SU-DHL-6 (cell line): ENCODE measurements around the gene BTN2A1.

Experiments used
- H2AFZ ChIP-seq: fragments of 200-600 bp; sonication (generic); 2 replicates; pipeline ENCODE4 v1.6.1; 2014; ENCODE audit warnings: low read depth, mild to moderate bottlenecking, moderate library complexity, mixed read lengths, antibody characterized with exemption, low read length; ENCODE audit not compliant: severe bottlenecking
- H3F3A ChIP-seq: fragments of 200-600 bp; shearing (Covaris generic); 2 replicates; pipeline ENCODE4 v1.6.0; 2016; ENCODE audit warnings: antibody characterized with exemption, mild to moderate bottlenecking; ENCODE audit not compliant: insufficient read depth
- H3K27ac ChIP-seq: fragments of 200-600 bp; sonication (generic); 2 replicates; pipeline ENCODE4 v1.5.1; 2016; ENCODE audit warnings: low read depth, mild to moderate bottlenecking, low read length, moderate library complexity, mixed read lengths
- H3K27me3 ChIP-seq: fragments of 200-600 bp; sonication (generic), shearing (Covaris generic); 2 replicates; pipeline ENCODE4 v1.6.0; 2014; ENCODE audit warnings: mild to moderate bottlenecking, low read length
- H3K36me3 ChIP-seq: fragments of 200-600 bp; sonication (generic); 2 replicates; pipeline ENCODE4 v1.6.1; 2014; ENCODE audit warnings: mild to moderate bottlenecking, low read length, mixed read lengths
- H3K4me2 ChIP-seq: fragments of 300-600, 200-600 bp; shearing (Covaris generic), sonication (generic); 2 replicates; pipeline ENCODE4 v1.6.0; 2014; ENCODE audit warnings: low read length, low read depth, mild to moderate bottlenecking; ENCODE audit not compliant: poor library complexity, severe bottlenecking
- H3K4me3 ChIP-seq: fragments of 200-600 bp; sonication (generic); 2 replicates; pipeline ENCODE4 v1.5.1; 2014; ENCODE audit warnings: antibody characterized with exemption, low read length, mild to moderate bottlenecking, mixed read lengths; ENCODE audit not compliant: insufficient read depth, poor library complexity, severe bottlenecking
- H3K79me2 ChIP-seq: fragments of 200-600 bp; sonication (generic); 2 replicates; pipeline ENCODE4 v1.6.1; 2014; ENCODE audit warnings: mild to moderate bottlenecking, low read length, moderate library complexity; ENCODE audit not compliant: insufficient read depth
- H3K9ac ChIP-seq: fragments of 200-600 bp; sonication (generic); 2 replicates; pipeline ENCODE4 v1.7.0; 2014; ENCODE audit warnings: mild to moderate bottlenecking, low read length
- H3K9me2 ChIP-seq: fragments of 200-600 bp; sonication (generic); replicated peaks from 2 replicates; pipeline ENCODE4 v1.6.1; 2014; ENCODE audit warnings: low read length; ENCODE audit not compliant: insufficient read depth
- H3K9me3 ChIP-seq: fragments of 200-600 bp; sonication (generic); 2 replicates; pipeline ENCODE4 v1.6.1; 2014; ENCODE audit warnings: low read length, mixed read lengths; ENCODE audit not compliant: insufficient read depth
- H4K20me1 ChIP-seq: fragments of 200-600 bp; sonication (generic); 2 replicates; pipeline ENCODE4 v1.6.1; 2014; ENCODE audit warnings: low read depth, mild to moderate bottlenecking, antibody characterized with exemption, low read length, moderate library complexity, mixed read lengths
- CTCF ChIP-seq: fragments of 200-600 bp; sonication (generic); IDR thresholded peaks from one replicate; pipeline ENCODE4 v1.5.1; 2017; ENCODE audit warnings: antibody characterized with exemption, mild to moderate bottlenecking, low read length, moderate library complexity; ENCODE audit not compliant: insufficient read depth, poor library complexity, severe bottlenecking
- EZH2phosphoT487 ChIP-seq: fragments of 200-600 bp; sonication (generic), shearing (Covaris generic); conservative IDR thresholded peaks from 2 replicates; pipeline ENCODE4 v1.6.1; 2018; ENCODE audit warnings: mild to moderate bottlenecking, antibody characterized with exemption, low read length, moderate library complexity, mixed read lengths

BTN2A1 gene

GRCh38 chr6:26470643-26471042, 12.9 kb downstream of the BTN2A1 start:
- Histone ChIP-seq H3K27me3 (no peaks in the 10 kb centered on the region), H3K36me3 (peaks cover 17% of the 10 kb centered on the region), H2AFZ (no peak overlapping the region), H3K9ac (no peak overlapping the region), H4K20me1 (no peaks in the 10 kb centered on the region), H3F3A (peaks cover 19% of the 10 kb centered on the region), H3K9me3 (peaks cover 15% of the 10 kb centered on the region; the same call in 1 of the 2 replicates), H3K9me2 (no peaks in the 10 kb centered on the region), H3K4me3 (no peak overlapping the region), H3K4me2 (no peak overlapping the region), H3K79me2 (no peaks in the 10 kb centered on the region), H3K27ac (no peak overlapping the region)
- TF ChIP-seq CTCF (no peak), EZH2phosphoT487 (no peak)

GRCh38 chr6:26471970-26472369, 14.2 kb downstream of the BTN2A1 start:
- H3K9ac ChIP-seq, result no peak overlapping the region
- H3K27me3 ChIP-seq, result no peaks in the 10 kb centered on the region
- H2AFZ ChIP-seq, result no peak overlapping the region
- H3K9me2 ChIP-seq, result no peaks in the 10 kb centered on the region
- H3K27ac ChIP-seq, result no peak overlapping the region
- H3K36me3 ChIP-seq, result peaks cover 7% of the 10 kb centered on the region
- no peaks in the 10 kb centered on the region for H3K79me2 ChIP-seq
- H3K4me3 ChIP-seq, result no peak overlapping the region
- peaks cover 15% of the 10 kb centered on the region; the same call in 1 of the 2 replicates for H3K9me3 ChIP-seq
- TF ChIP-seq EZH2phosphoT487, result no peak
- no peaks in the 10 kb centered on the region for H4K20me1 ChIP-seq
- H3K4me2 ChIP-seq, result no peak overlapping the region
- H3F3A ChIP-seq, result peaks cover 32% of the 10 kb centered on the region

- TF ChIP-seq EZH2phosphoT487, result no peak
- TF ChIP-seq CTCF, result no peak
- Histone ChIP-seq H3F3A (peaks cover 38% of the 10 kb centered on the region), H3K4me2 (peak overlapping the region; percentile 91)
These were observed 15.0 kb downstream of the BTN2A1 start for GRCh38 chr6:26472549-26473290.

GRCh38 chr6:26473429-26473757, 15.6 kb downstream of the BTN2A1 start:
- H3K9ac ChIP-seq, result peak overlapping the region; percentile 72
- H3K27ac ChIP-seq, result peak overlapping the region; percentile 87

More at GRCh38 chr6:26472549-26473290, 15.0 kb downstream of the BTN2A1 start:
- no peaks in the 10 kb centered on the region for H3K27me3 ChIP-seq
- H3K4me3 ChIP-seq, result peak overlapping the region; percentile 60
- H2AFZ ChIP-seq, result peak overlapping the region; percentile 75
- peaks cover 7% of the 10 kb centered on the region for H3K36me3 ChIP-seq
- no peaks in the 10 kb centered on the region for H3K9me2 ChIP-seq
- no peaks in the 10 kb centered on the region for H3K79me2 ChIP-seq
- no peaks in the 10 kb centered on the region for H4K20me1 ChIP-seq
- no peak overlapping the region for H3K9ac ChIP-seq
- peak overlapping the region; percentile 87 for H3K27ac ChIP-seq
- H3K9me3 ChIP-seq, result peaks cover 15% of the 10 kb centered on the region; the same call in 1 of the 2 replicates

More at GRCh38 chr6:26473429-26473757, 15.6 kb downstream of the BTN2A1 start:
- TF ChIP-seq CTCF (no peak), EZH2phosphoT487 (no peak)
- peaks cover 15% of the 10 kb centered on the region; the same call in 1 of the 2 replicates for H3K9me3 ChIP-seq
- H3K79me2 ChIP-seq, result no peaks in the 10 kb centered on the region
- peaks cover 38% of the 10 kb centered on the region for H3F3A ChIP-seq
- peaks cover 7% of the 10 kb centered on the region for H3K36me3 ChIP-seq
- H2AFZ ChIP-seq, result peak overlapping the region; percentile 75
- H3K9me2 ChIP-seq, result no peaks in the 10 kb centered on the region
- H3K27me3 ChIP-seq, result no peaks in the 10 kb centered on the region
- H4K20me1 ChIP-seq, result no peaks in the 10 kb centered on the region
- peak overlapping the region; percentile 91 for H3K4me2 ChIP-seq
- H3K4me3 ChIP-seq, result peak overlapping the region; percentile 60
